HepG2 (cell line): ENCODE results near the gene COL18A1. TPM values are rescaled to one million over a fixed set of nuclear protein-coding genes. Genes with fewer than 3 reads are reported as not detected.
A peak's percentile ranks its signal among the peaks of the same experiment; 100 is the strongest.

ENCODE experiments used
- BRCA1 ChIP-seq: sonication (generic); formaldehyde crosslinking; IDR thresholded peaks from 2 replicates; pipeline ENCODE4 v1.4.0; 2020; ENCODE audit warnings: missing genetic modification reagents
- CREM ChIP-seq, 2 experiments: sonication (generic) in 1 of 2; formaldehyde crosslinking in 1 of 2; IDR thresholded peaks; 2 replicates each; pipeline versions ENCODE4 v1.4.0 to v1.6.1; 2016 to 2020; ENCODE audit warnings: antibody characterized with exemption in 1 of 2, mild to moderate bottlenecking in 1 of 2, missing genetic modification reagents in 1 of 2
- HNF1A ChIP-seq, 2 experiments: sonication (generic) in 1 of 2; formaldehyde crosslinking in 1 of 2; IDR thresholded peaks; 2 replicates each; pipeline versions ENCODE4 v1.4.0 to v1.6.1; 2016 to 2020; ENCODE audit warnings: borderline replicate concordance in 1 of 2, low read depth in 1 of 2, mild to moderate bottlenecking in 1 of 2, missing genetic modification reagents in 1 of 2
- PAX8 ChIP-seq: sonication (generic); formaldehyde crosslinking; IDR thresholded peaks from 2 replicates; pipeline ENCODE4 v1.8.0; 2022; ENCODE audit warnings: mild to moderate bottlenecking, missing genetic modification reagents, borderline replicate concordance
- PHF5A ChIP-seq: IDR thresholded peaks from one replicate; pipeline ENCODE4 v1.6.1; 2018; ENCODE audit warnings: low read depth, missing genetic modification reagents; ENCODE audit not compliant: unreplicated experiment
- SAP130 ChIP-seq: IDR thresholded peaks from 2 replicates; pipeline ENCODE4 v1.6.1; 2016; ENCODE audit warnings: low read depth
- TBX3 ChIP-seq: fragments of 450-650 bp; IDR thresholded peaks from 2 replicates; pipeline ENCODE4 v1.6.1; 2017; ENCODE audit warnings: antibody characterized with exemption, mild to moderate bottlenecking, inconsistent platforms, borderline replicate concordance
- ZC3H13 ChIP-seq: sonication (generic); formaldehyde crosslinking; IDR thresholded peaks from 2 replicates; pipeline ENCODE4 v1.8.1; 2023; ENCODE audit warnings: mild to moderate bottlenecking, missing genetic modification reagents, moderate library complexity
- ZNF431 ChIP-seq: sonication (generic); formaldehyde crosslinking; IDR thresholded peaks from 2 replicates; pipeline ENCODE4 v1.9.0; 2022; ENCODE audit warnings: missing genetic modification reagents, low read depth, mild to moderate bottlenecking, borderline replicate concordance
- ZNF607 ChIP-seq: sonication (generic); formaldehyde crosslinking; IDR thresholded peaks from 2 replicates; pipeline ENCODE4 v1.5.1; 2020; ENCODE audit warnings: missing genetic modification reagents, mild to moderate bottlenecking, borderline replicate concordance
- ZNF761 ChIP-seq: sonication (generic); formaldehyde crosslinking; conservative IDR thresholded peaks from 2 replicates; pipeline ENCODE4 v1.4.0; 2020; ENCODE audit warnings: mild to moderate bottlenecking, missing genetic modification reagents
- ZNF766 ChIP-seq: sonication (generic); formaldehyde crosslinking; IDR thresholded peaks from 2 replicates; pipeline ENCODE4 v1.5.0; 2020; ENCODE audit warnings: missing genetic modification reagents, borderline replicate concordance
- ZSCAN5A ChIP-seq: sonication (generic); formaldehyde crosslinking; IDR thresholded peaks from 2 replicates; pipeline ENCODE4 v1.8.0; 2022; ENCODE audit warnings: mild to moderate bottlenecking, missing genetic modification reagents, borderline replicate concordance
- polyA plus RNA-seq, 8 experiments: library from polyadenylated mRNA; depleted of rRNA in 3 of 8; stranded (reverse) in 7 of 8; unstranded in 1 of 8; fragments of >200 nt; fragmentation: Illumina TruSeq in 4 of 8; extraction: Trizol in 4 of 8; gene quantifications; 2 replicates each; pipeline versions ENCODE4 v1.2.1 to v1.2.3, GENCODE V29; 2011 to 2016; ENCODE audit warnings: low read depth in 4 of 8, missing spikeins in 1 of 8, mixed read lengths in 1 of 8; ENCODE audit not compliant: insufficient read depth in 1 of 8
- total RNA-seq, 5 experiments: library from RNA; depleted of rRNA; stranded (reverse); fragments of >200 nt; fragmentation: Illumina TruSeq; extraction: Trizol; gene quantifications; 2 replicates each; pipeline ENCODE4 v1.2.3, GENCODE V29; 2016; ENCODE audit warnings: low read depth in 1 of 5
- TF ChIP-seq, protein P1 (sequence below): sonication (generic); formaldehyde crosslinking; IDR thresholded peaks from 2 replicates; pipeline ENCODE4 v1.4.0; 2020; ENCODE audit warnings: missing genetic modification reagents
- TF ChIP-seq, protein P2 (sequence below): sonication (generic); formaldehyde crosslinking; IDR thresholded peaks from 2 replicates; pipeline ENCODE4 v1.5.1; 2020; ENCODE audit warnings: mild to moderate bottlenecking, missing genetic modification reagents, moderate library complexity
- TF ChIP-seq, protein P3 (sequence below): sonication (generic); formaldehyde crosslinking; IDR thresholded peaks from 2 replicates; pipeline ENCODE4 v1.4.0; 2020; ENCODE audit warnings: mild to moderate bottlenecking, missing genetic modification reagents

Gene COL18A1
- total and polyA plus RNA-seq, 2 of the 13 experiments (the other 11 are each of a cell fraction or from before 2014, with no cell fraction given), result 79.0 to 102 TPM

GRCh38 chr21:45432575-45433255 lies 27.8 kb downstream of the COL18A1 start (continued):
- TF ChIP-seq HNF1A (IDR thresholded peaks at IDR 0.05; ENCODE audit: low read depth) (no peak), HNF1A (CRISPR knock-in tag; IDR thresholded peaks at IDR 0.05; ENCODE audit: borderline replicate concordance) (0 out of 2 replicates have a peak, but pooled peaks have one; percentile 19), PAX8 (CRISPR knock-in tag) (no peak), CREM (IDR thresholded peaks at IDR 0.05) (peak; percentile 70), CREM (CRISPR knock-in tag; IDR thresholded peaks at IDR 0.05) (no peak), ZNF761 (CRISPR knock-in tag) (no peak), ZNF431 (CRISPR knock-in tag) (no peak), BRCA1 (no peak), ZC3H13 (CRISPR knock-in tag) (no peak), ZSCAN5A (CRISPR knock-in tag) (0 out of 2 replicates have a peak, but pooled peaks have one; percentile 47), ZNF607 (CRISPR knock-in tag) (no peak), PHF5A (CRISPR knock-in tag) (no peak), SAP130 (peak; percentile 82), TBX3 (no peak), ZNF766 (CRISPR knock-in tag) (no peak)
- TF ChIP-seq, protein P1, sequence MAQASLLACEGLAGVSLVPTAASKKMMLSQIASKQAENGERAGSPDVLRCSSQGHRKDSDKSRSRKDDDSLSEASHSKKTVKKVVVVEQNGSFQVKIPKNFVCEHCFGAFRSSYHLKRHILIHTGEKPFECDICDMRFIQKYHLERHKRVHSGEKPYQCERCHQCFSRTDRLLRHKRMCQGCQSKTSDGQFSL (CRISPR knock-in tag), result no peak
- TF ChIP-seq, protein P2, sequence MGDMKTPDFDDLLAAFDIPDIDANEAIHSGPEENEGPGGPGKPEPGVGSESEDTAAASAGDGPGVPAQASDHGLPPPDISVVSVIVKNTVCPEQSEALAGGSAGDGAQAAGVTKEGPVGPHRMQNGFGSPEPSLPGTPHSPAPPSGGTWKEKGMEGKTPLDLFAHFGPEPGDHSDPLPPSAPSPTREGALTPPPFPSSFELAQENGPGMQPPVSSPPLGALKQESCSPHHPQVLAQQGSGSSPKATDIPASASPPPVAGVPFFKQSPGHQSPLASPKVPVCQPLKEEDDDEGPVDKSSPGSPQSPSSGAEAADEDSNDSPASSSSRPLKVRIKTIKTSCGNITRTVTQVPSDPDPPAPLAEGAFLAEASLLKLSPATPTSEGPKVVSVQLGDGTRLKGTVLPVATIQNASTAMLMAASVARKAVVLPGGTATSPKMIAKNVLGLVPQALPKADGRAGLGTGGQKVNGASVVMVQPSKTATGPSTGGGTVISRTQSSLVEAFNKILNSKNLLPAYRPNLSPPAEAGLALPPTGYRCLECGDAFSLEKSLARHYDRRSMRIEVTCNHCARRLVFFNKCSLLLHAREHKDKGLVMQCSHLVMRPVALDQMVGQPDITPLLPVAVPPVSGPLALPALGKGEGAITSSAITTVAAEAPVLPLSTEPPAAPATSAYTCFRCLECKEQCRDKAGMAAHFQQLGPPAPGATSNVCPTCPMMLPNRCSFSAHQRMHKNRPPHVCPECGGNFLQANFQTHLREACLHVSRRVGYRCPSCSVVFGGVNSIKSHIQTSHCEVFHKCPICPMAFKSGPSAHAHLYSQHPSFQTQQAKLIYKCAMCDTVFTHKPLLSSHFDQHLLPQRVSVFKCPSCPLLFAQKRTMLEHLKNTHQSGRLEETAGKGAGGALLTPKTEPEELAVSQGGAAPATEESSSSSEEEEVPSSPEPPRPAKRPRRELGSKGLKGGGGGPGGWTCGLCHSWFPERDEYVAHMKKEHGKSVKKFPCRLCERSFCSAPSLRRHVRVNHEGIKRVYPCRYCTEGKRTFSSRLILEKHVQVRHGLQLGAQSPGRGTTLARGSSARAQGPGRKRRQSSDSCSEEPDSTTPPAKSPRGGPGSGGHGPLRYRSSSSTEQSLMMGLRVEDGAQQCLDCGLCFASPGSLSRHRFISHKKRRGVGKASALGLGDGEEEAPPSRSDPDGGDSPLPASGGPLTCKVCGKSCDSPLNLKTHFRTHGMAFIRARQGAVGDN (CRISPR knock-in tag), result peak; percentile 81
- TF ChIP-seq, protein P3, sequence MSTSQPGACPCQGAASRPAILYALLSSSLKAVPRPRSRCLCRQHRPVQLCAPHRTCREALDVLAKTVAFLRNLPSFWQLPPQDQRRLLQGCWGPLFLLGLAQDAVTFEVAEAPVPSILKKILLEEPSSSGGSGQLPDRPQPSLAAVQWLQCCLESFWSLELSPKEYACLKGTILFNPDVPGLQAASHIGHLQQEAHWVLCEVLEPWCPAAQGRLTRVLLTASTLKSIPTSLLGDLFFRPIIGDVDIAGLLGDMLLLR (CRISPR knock-in tag), result peak; percentile 49; the same call in 1 of the 2 replicates
